CD4-positive, alpha-beta memory T cell (primary cell): ENCODE results near the gene F7. TPM values are rescaled to one million over a fixed set of nuclear protein-coding genes. Genes with fewer than 3 reads are reported as not detected.

ENCODE experiments used
- CTCF ChIA-PET: fragments of 350-600 bp; sonication (Branson Sonifier 250); formaldehyde crosslinking; loops from one replicate; lab custom pipeline; 2021; ENCODE audit warnings: inconsistent platforms; ENCODE audit not compliant: partially characterized antibody; lab: Charles Lee
- POLR2A ChIA-PET: fragments of 350-600 bp; sonication (Branson Sonifier 250); formaldehyde crosslinking; loops from one replicate; lab custom pipeline; 2021; ENCODE audit not compliant: partially characterized antibody; lab: Charles Lee
- DNase-seq, 5 donors: peaks; one replicate each; pipeline versions ENCODE4 v3.0.0 to v3.0.0-alpha.2; 2020 to 2022; ENCODE audit warnings: mixed read lengths in 1 of 5
- H3K27ac ChIP-seq: one replicate; pipeline ENCODE4 v1.7.0; 2013; ENCODE audit warnings: low read depth, low read length
- H3K27me3 ChIP-seq: 2 replicates; pipeline ENCODE4 v1.7.0; 2013; ENCODE audit warnings: mild to moderate bottlenecking, low read length, moderate library complexity; ENCODE audit not compliant: insufficient read depth
- H3K36me3 ChIP-seq: 2 replicates; pipeline ENCODE4 v1.7.0; 2013; ENCODE audit warnings: mild to moderate bottlenecking, low read length, moderate library complexity; ENCODE audit not compliant: insufficient read depth
- H3K4me1 ChIP-seq: 2 replicates; pipeline ENCODE4 v1.7.0; 2013; ENCODE audit warnings: mild to moderate bottlenecking, low read length, moderate library complexity; ENCODE audit not compliant: insufficient read depth
- H3K4me3 ChIP-seq, 2 donors: one replicate each; pipeline ENCODE4 v1.7.0; 2013; ENCODE audit warnings: low read length in 2 of 2, mild to moderate bottlenecking in 1 of 2
- H3K9me3 ChIP-seq, 2 donors: one replicate each; pipeline ENCODE4 v1.7.0; 2013; ENCODE audit warnings: low read length in 2 of 2, control low read depth in 1 of 2; ENCODE audit not compliant: control insufficient read depth in 1 of 2
- H3K27ac Mint-ChIP-seq, 7 donors: one replicate each; pipeline ENCODE4 v1.8.0; 2020 to 2021; ENCODE audit warnings: mixed read lengths in 7 of 7, mild to moderate bottlenecking in 6 of 7, inconsistent platforms in 3 of 7, moderate library complexity in 3 of 7
- H3K27me3 Mint-ChIP-seq, 2 donors: one replicate each; pipeline ENCODE4 v1.8.0; 2020 to 2021; ENCODE audit warnings: mixed read lengths in 2 of 2
- H3K36me3 Mint-ChIP-seq, 2 donors: one replicate each; pipeline ENCODE4 v1.8.0; 2020 to 2021; ENCODE audit warnings: mixed read lengths in 2 of 2, inconsistent platforms in 1 of 2, mild to moderate bottlenecking in 1 of 2
- H3K4me1 Mint-ChIP-seq, 4 donors: one replicate each; pipeline ENCODE4 v1.8.0; 2020 to 2021; ENCODE audit warnings: mixed read lengths in 4 of 4, mild to moderate bottlenecking in 1 of 4
- H3K4me3 Mint-ChIP-seq, 8 donors: one replicate each; pipeline ENCODE4 v1.8.0; 2020 to 2021; ENCODE audit warnings: mixed read lengths in 8 of 8, mild to moderate bottlenecking in 7 of 8, moderate library complexity in 6 of 8, inconsistent platforms in 3 of 8
- H3K9me3 Mint-ChIP-seq, 8 donors: one replicate each; pipeline ENCODE4 v1.8.0; 2020 to 2021; ENCODE audit warnings: mixed read lengths in 8 of 8, mild to moderate bottlenecking in 5 of 8, inconsistent platforms in 3 of 8, moderate library complexity in 1 of 8
- intact Hi-C: fragments of 100-400 bp; cut with micrococcal nuclease; formaldehyde crosslinking; loops from one replicate; pipeline ENCODE4 v1.15.1; 2023
- polyA plus RNA-seq, 2 donors: library from polyadenylated mRNA; unstranded; fragments of 300-500 nt; fragmentation: Illumina TruSeq; gene quantifications; one replicate each; pipeline ENCODE4 v1.2.3, GENCODE V29; 2021
- total RNA-seq, 2 experiments: library from RNA; stranded (reverse); gene quantifications; one replicate each; pipeline ENCODE4 v1.2.3, GENCODE V29; 2021

Gene F7
- total and polyA plus RNA-seq, 4 experiments from 2014 or later = not detected

DNA sequence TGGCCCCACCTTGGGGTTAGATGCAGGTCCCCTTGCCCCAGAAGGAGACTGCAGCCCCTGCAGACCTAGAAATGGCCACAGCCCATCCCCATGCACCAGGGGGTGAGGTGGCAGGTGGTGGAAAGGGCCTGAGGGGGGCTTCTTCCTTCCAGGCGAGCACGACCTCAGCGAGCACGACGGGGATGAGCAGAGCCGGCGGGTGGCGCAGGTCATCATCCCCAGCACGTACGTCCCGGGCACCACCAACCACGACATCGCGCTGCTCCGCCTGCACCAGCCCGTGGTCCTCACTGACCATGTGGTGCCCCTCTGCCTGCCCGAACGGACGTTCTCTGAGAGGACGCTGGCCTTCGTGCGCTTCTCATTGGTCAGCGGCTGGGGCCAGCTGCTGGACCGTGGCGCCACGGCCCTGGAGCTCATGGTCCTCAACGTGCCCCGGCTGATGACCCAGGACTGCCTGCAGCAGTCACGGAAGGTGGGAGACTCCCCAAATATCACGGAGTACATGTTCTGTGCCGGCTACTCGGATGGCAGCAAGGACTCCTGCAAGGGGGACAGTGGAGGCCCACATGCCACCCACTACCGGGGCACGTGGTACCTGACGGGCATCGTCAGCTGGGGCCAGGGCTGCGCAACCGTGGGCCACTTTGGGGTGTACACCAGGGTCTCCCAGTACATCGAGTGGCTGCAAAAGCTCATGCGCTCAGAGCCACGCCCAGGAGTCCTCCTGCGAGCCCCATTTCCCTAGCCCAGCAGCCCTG, 12.8 kb downstream of the F7 start:
- Histone ChIP-seq H3K9me3 (no peaks in the 10 kb centered on the region), H3K27me3 (no peaks in the 10 kb centered on the region), H3K36me3 (no peaks in the 10 kb centered on the region), H3K4me1 (no peaks in the 10 kb centered on the region), H3K27ac (no peak overlapping the region), H3K4me3 (no peak overlapping the region)
- no peak for DNase-seq
- H3K9me3 Mint-ChIP-seq = no peaks in the 10 kb centered on the region
- intact Hi-C loops = no loop called here
- no peaks in the 10 kb centered on the region for H3K36me3 Mint-ChIP-seq
- POLR2A ChIA-PET = no interaction called here
- no peak overlapping the region for H3K27ac Mint-ChIP-seq
- CTCF ChIA-PET = interaction anchor here (0.6 kb wide), 1 partner anchor 196 kb away, joined by 3 read pairs; no protein-coding TSS in a partner anchor
- peaks cover 0 to 4% (median 0%) of the 10 kb centered on the region in 4 donors for H3K4me1 Mint-ChIP-seq
- H3K4me3 Mint-ChIP-seq = no peak overlapping the region
- peaks cover 4 to 6% of the 10 kb centered on the region in 2 donors for H3K27me3 Mint-ChIP-seq

DNA sequence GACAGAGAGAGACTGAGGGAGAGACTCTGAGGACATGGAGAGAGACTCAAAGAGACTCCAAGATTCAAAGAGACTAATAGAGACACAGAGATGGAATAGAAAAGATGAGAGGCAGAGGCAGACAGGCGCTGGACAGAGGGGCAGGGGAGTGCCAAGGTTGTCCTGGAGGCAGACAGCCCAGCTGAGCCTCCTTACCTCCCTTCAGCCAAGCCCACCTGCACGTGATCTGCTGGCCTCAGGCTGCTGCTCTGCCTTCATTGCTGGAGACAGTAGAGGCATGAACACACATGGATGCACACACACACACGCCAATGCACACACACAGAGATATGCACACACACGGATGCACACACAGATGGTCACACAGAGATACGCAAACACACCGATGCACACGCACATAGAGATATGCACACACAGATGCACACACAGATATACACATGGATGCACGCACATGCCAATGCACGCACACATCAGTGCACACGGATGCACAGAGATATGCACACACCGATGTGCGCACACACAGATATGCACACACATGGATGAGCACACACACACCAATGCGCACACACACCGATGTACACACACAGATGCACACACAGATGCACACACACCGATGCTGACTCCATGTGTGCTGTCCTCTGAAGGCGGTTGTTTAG, 13.7 kb downstream of the F7 start:
- H3K9me3 ChIP-seq = no peaks in the 10 kb centered on the region
- H3K4me1 ChIP-seq = no peaks in the 10 kb centered on the region
- peaks cover 4 to 6% of the 10 kb centered on the region in 2 donors for H3K27me3 Mint-ChIP-seq
- intact Hi-C loops = no loop called here
- H3K4me1 Mint-ChIP-seq = peaks cover 0 to 4% (median 0%) of the 10 kb centered on the region in 4 donors
- POLR2A ChIA-PET = no interaction called here
- no peak for DNase-seq
- no peaks in the 10 kb centered on the region for H3K9me3 Mint-ChIP-seq
- no peaks in the 10 kb centered on the region for H3K27me3 ChIP-seq
- no peak overlapping the region for H3K4me3 ChIP-seq
- no peaks in the 10 kb centered on the region for H3K36me3 ChIP-seq
- H3K27ac ChIP-seq = no peak overlapping the region
- H3K27ac Mint-ChIP-seq = peak overlapping the region in 1 of 7 donors; percentile 18
- CTCF ChIA-PET = no interaction called here
- no peak overlapping the region for H3K4me3 Mint-ChIP-seq
- H3K36me3 Mint-ChIP-seq = no peaks in the 10 kb centered on the region

DNA sequence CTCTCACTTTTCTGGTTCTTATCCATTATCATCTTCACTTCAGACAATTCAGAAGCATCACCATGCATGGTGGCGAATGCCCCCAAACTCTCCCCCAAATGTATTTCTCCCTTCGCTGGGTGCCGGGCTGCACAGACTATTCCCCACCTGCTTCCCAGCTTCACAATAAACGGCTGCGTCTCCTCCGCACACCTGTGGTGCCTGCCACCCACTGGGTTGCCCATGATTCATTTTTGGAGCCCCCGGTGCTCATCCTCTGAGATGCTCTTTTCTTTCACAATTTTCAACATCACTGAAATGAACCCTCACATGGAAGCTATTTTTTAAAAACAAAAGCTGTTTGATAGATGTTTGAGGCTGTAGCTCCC, 14.2 kb downstream of the F7 start:
- Histone ChIP-seq H3K4me1 (no peaks in the 10 kb centered on the region), H3K9me3 (no peaks in the 10 kb centered on the region), H3K36me3 (no peaks in the 10 kb centered on the region), H3K27me3 (no peaks in the 10 kb centered on the region), H3K27ac (no peak overlapping the region), H3K4me3 (no peak overlapping the region)
- Mint-ChIP-seq H3K4me1 (peaks cover 0 to 4% (median 0%) of the 10 kb centered on the region in 4 donors), H3K27ac (peak overlapping the region in 1 of 7 donors; percentile 18), H3K4me3 (no peak overlapping the region), H3K36me3 (no peaks in the 10 kb centered on the region), H3K27me3 (peaks cover 4 to 6% of the 10 kb centered on the region in 2 donors), H3K9me3 (no peaks in the 10 kb centered on the region)
- POLR2A ChIA-PET = no interaction called here
- CTCF ChIA-PET = no interaction called here
- intact Hi-C loops = no loop called here
- DNase-seq = no peak

DNA sequence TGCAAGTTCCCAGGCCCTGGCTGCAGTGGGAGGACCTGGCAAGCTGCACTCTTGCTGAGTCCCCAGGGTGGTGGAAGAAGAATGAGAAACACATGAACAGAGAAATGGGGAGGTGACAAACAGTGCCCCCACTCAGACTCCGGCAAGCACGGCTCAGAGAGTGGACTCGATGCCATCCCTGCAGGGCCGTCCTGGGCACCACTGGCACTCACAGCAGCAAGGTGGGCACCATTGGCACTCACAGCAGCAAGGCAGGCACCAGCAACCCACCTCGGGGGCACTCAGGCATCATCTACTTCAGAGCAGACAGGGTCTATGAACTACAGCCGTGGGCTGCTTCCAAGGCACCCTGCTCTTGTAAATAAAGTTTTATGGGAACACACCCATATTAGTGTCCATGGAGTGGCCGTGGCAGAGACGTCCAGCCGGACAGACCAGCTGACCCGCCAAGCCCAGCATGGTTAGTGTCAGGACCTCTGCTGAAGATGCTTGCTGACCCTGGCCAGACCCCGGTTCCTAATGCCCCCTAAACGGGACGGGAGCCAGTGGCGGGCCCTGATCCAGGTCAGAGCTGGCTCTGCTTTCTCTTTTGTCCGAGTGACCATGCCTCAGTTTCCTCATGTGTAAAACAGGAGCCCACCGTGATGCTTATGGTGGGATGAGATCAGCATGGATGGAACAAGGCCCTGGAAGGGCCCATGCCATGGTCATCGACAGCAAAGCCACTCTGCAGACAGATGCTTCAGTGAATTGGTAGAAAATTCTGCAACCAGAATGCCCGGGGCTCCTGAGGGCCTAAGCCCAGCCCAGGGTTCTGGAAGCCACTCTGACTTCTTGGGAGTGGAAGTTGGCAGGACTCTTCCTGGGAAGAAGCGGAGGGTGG, 14.9 kb downstream of the F7 start:
- ChIA-PET CTCF (no interaction called here), POLR2A (no interaction called here)
- H3K27me3 Mint-ChIP-seq = peaks cover 4 to 6% of the 10 kb centered on the region in 2 donors
- no peaks in the 10 kb centered on the region for H3K36me3 Mint-ChIP-seq
- peaks cover 0 to 4% (median 0%) of the 10 kb centered on the region in 4 donors for H3K4me1 Mint-ChIP-seq
- H3K27me3 ChIP-seq = no peaks in the 10 kb centered on the region
- H3K9me3 ChIP-seq = no peaks in the 10 kb centered on the region
- intact Hi-C loops = no loop called here
- H3K9me3 Mint-ChIP-seq = no peaks in the 10 kb centered on the region
- no peaks in the 10 kb centered on the region for H3K4me1 ChIP-seq
- no peak overlapping the region for H3K27ac Mint-ChIP-seq
- H3K36me3 ChIP-seq = no peaks in the 10 kb centered on the region
- no peak overlapping the region for H3K4me3 Mint-ChIP-seq
- no peak overlapping the region for H3K27ac ChIP-seq
- H3K4me3 ChIP-seq = no peak overlapping the region
- DNase-seq = no peak

DNA sequence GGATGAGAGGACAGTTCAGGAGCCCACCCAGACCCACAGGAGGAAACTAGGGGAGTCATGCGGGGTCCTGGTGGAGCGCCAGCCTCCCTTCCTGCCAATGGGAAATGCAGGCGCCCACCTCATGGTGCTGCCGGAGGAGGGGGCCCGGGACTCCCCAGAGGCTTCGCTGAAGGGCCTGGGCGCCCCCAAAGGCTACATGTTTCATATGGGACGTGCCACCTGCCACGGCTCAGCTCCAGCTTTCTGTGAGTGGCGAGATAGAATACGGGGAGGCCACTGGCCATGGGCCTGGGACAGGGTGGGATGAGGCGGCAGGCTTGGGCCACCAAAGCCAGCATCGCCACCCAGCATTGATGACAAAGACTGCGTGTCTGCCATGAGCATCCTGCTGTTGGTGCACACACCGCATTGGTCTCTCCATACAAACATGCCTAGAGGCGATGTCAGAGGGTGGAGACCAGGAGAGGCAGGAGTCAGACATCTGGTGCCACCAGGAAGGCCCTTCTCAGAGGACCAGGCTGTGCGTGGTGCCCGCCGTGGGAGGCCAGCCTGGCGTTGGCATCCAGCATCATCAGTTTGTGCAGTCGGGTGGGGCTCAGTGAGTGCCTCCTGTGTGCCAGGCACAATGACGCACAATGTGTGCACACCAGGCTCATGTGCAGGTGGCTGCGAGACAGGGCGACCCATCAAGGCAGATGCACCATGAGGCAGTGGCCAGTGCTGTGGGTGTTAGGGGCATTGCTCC, 15.8 kb downstream of the F7 start:
- DNase-seq = no peak
- peaks cover 0 to 4% (median 0%) of the 10 kb centered on the region in 4 donors for H3K4me1 Mint-ChIP-seq
- H3K36me3 Mint-ChIP-seq = no peaks in the 10 kb centered on the region
- no peaks in the 10 kb centered on the region for H3K27me3 ChIP-seq
- ChIA-PET CTCF (no interaction called here), POLR2A (no interaction called here)
- H3K9me3 Mint-ChIP-seq = no peaks in the 10 kb centered on the region
- H3K4me1 ChIP-seq = no peaks in the 10 kb centered on the region
- peaks cover 4 to 6% of the 10 kb centered on the region in 2 donors for H3K27me3 Mint-ChIP-seq
- H3K4me3 Mint-ChIP-seq = no peak overlapping the region
- no peak overlapping the region for H3K27ac Mint-ChIP-seq
- no peak overlapping the region for H3K4me3 ChIP-seq
- no peaks in the 10 kb centered on the region for H3K9me3 ChIP-seq
- no peaks in the 10 kb centered on the region for H3K36me3 ChIP-seq
- intact Hi-C loops = no loop called here
- H3K27ac ChIP-seq = no peak overlapping the region

DNA sequence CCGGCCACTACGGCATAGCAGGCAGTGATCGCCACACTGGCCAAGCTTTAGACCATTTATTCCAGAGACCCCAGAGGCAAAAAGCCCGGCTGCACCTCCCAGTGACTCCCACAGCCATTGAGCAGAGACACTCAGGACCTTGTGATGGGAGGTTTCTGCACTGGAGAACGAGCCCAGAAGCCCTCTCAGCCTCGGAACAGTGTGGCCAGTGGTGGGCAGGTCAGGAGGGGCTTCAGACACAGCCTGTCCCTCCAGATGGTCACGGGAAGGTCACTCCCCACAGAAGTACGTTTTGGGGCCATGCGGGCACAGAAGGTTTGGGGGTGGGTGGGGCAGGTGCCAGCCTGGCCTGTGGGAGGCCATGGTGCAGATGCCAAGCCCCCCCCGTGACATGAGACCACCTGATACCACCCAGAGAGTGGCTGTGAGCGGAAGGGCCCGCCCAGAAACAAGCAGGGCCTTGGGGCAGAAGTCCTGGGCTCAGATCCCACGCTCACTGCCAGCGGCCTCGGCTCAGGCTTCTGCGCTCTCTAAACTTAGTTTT, 16.4 kb downstream of the F7 start:
- Mint-ChIP-seq H3K9me3 (no peaks in the 10 kb centered on the region), H3K27ac (no peak overlapping the region)
- no peaks in the 10 kb centered on the region for H3K9me3 ChIP-seq

More for the DNA sequence above, 16.4 kb downstream of the F7 start:
- intact Hi-C loops = no loop called here
- POLR2A ChIA-PET = no interaction called here
- Histone ChIP-seq H3K4me1 (no peaks in the 10 kb centered on the region), H3K27ac (no peak overlapping the region), H3K36me3 (no peaks in the 10 kb centered on the region), H3K27me3 (no peaks in the 10 kb centered on the region), H3K4me3 (no peak overlapping the region)
- H3K27me3 Mint-ChIP-seq = peaks cover 3 to 8% of the 10 kb centered on the region in 2 donors
- peaks cover 0 to 4% (median 0%) of the 10 kb centered on the region in 4 donors for H3K4me1 Mint-ChIP-seq
- no peak overlapping the region for H3K4me3 Mint-ChIP-seq
- no peaks in the 10 kb centered on the region for H3K36me3 Mint-ChIP-seq
- CTCF ChIA-PET = no interaction called here
- no peak for DNase-seq
